SJSA1 (cell line): ENCODE results near the gene UBASH3B. TPM values are rescaled to one million over a fixed set of nuclear protein-coding genes. Genes with fewer than 3 reads are reported as not detected.

Experiments
- DNase-seq, 2 experiments: peaks; one replicate each; pipeline ENCODE4 v3.0.0-alpha.2; 2015 to 2020; ENCODE audit warnings: low spot score in 2 of 2, low read depth in 1 of 2
- H3K27ac ChIP-seq: fragments of 250-450 bp; sonication (Bioruptor Pico); 2 replicates; pipeline ENCODE4 v1.5.1; 2020; ENCODE audit warnings: mild to moderate bottlenecking, moderate library complexity
- H3K27me3 ChIP-seq: fragments of 250-450 bp; sonication (Bioruptor Pico); replicated peaks from 2 replicates; pipeline ENCODE4 v1.5.1; 2020; ENCODE audit warnings: mild to moderate bottlenecking, moderate library complexity
- H3K36me3 ChIP-seq: fragments of 250-450 bp; sonication (Bioruptor Pico); 2 replicates; pipeline ENCODE4 v1.5.1; 2020; ENCODE audit warnings: mild to moderate bottlenecking
- H3K4me1 ChIP-seq: fragments of 250-450 bp; sonication (Bioruptor Pico); replicated peaks from 2 replicates; pipeline ENCODE4 v1.6.1; 2021; ENCODE audit warnings: mild to moderate bottlenecking
- H3K4me3 ChIP-seq: fragments of 250-450 bp; sonication (Bioruptor Pico); 2 replicates; pipeline ENCODE4 v1.5.1; 2020; ENCODE audit warnings: mild to moderate bottlenecking
- H3K9me3 ChIP-seq: fragments of 250-450 bp; sonication (Bioruptor Pico); replicated peaks from 2 replicates; pipeline ENCODE4 v1.5.1; 2020; ENCODE audit warnings: mild to moderate bottlenecking
- total RNA-seq: library from RNA; depleted of rRNA; stranded (reverse); fragments of >200 nt; shearing (Covaris generic); gene quantifications from 2 replicates; pipeline ENCODE4 v1.2.3, GENCODE V29; 2014

The UBASH3B gene
- total RNA-seq, 1 experiment from 2014 or later = 4.0 TPM

- Histone ChIP-seq H3K36me3 (no peaks in the 10 kb centered on the region), H3K4me3 (no peak overlapping the region), H3K27ac (no peak overlapping the region), H3K27me3 (no peaks in the 10 kb centered on the region), H3K9me3 (no peaks in the 10 kb centered on the region), H3K4me1 (peaks cover 11% of the 10 kb centered on the region)
- no peak for DNase-seq
These were observed 89.6 kb downstream of the UBASH3B start for GRCh38 chr11:122745111-122745510.

GRCh38 chr11:122746050-122746478 lies 90.5 kb downstream of the UBASH3B start:
- Histone ChIP-seq H3K27me3 (no peaks in the 10 kb centered on the region), H3K4me3 (no peak overlapping the region), H3K36me3 (no peaks in the 10 kb centered on the region), H3K27ac (no peak overlapping the region), H3K4me1 (peaks cover 14% of the 10 kb centered on the region), H3K9me3 (no peaks in the 10 kb centered on the region)
- DNase-seq = no peak

GRCh38 chr11:122746611-122747244 lies 91.2 kb downstream of the UBASH3B start:
- no peaks in the 10 kb centered on the region for H3K27me3 ChIP-seq
- H3K4me1 ChIP-seq = peaks cover 19% of the 10 kb centered on the region
- H3K4me3 ChIP-seq = no peak overlapping the region
- H3K9me3 ChIP-seq = no peaks in the 10 kb centered on the region
- no peak overlapping the region for H3K27ac ChIP-seq
- H3K36me3 ChIP-seq = no peaks in the 10 kb centered on the region
- DNase-seq = no peak

GRCh38 chr11:122747351-122747781 lies 91.8 kb downstream of the UBASH3B start:
- Histone ChIP-seq H3K9me3 (no peaks in the 10 kb centered on the region), H3K27me3 (no peaks in the 10 kb centered on the region), H3K4me1 (peaks cover 19% of the 10 kb centered on the region), H3K36me3 (no peaks in the 10 kb centered on the region), H3K4me3 (no peak overlapping the region), H3K27ac (no peak overlapping the region)
- DNase-seq = no peak

- H3K27ac ChIP-seq = 0 out of 2 replicates have a peak overlapping the region, but pooled peaks have one; percentile 32
- peak; percentile 51 to 55 for DNase-seq
- H3K9me3 ChIP-seq = no peaks in the 10 kb centered on the region
- H3K4me1 ChIP-seq = peaks cover 19% of the 10 kb centered on the region
- no peaks in the 10 kb centered on the region for H3K36me3 ChIP-seq
- H3K27me3 ChIP-seq = no peaks in the 10 kb centered on the region
- no peak overlapping the region for H3K4me3 ChIP-seq
These were observed 93.6 kb downstream of the UBASH3B start for GRCh38 chr11:122749005-122749687.

- Histone ChIP-seq H3K9me3 (no peaks in the 10 kb centered on the region), H3K36me3 (no peaks in the 10 kb centered on the region), H3K27me3 (no peaks in the 10 kb centered on the region), H3K27ac (no peak overlapping the region), H3K4me3 (no peak overlapping the region), H3K4me1 (peaks cover 19% of the 10 kb centered on the region)
- no peak for DNase-seq
These were observed 94.5 kb downstream of the UBASH3B start for GRCh38 chr11:122750049-122750448.

GRCh38 chr11:122751292-122752070 lies 96.0 kb downstream of the UBASH3B start:
- no peak overlapping the region for H3K4me3 ChIP-seq
- no peaks in the 10 kb centered on the region for H3K9me3 ChIP-seq
- peaks cover 19% of the 10 kb centered on the region for H3K4me1 ChIP-seq
- DNase-seq = peak; percentile 26 to 47
- no peaks in the 10 kb centered on the region for H3K27me3 ChIP-seq
- no peak overlapping the region for H3K27ac ChIP-seq
- H3K36me3 ChIP-seq = no peaks in the 10 kb centered on the region

- peaks cover 12% of the 10 kb centered on the region for H3K4me1 ChIP-seq
- no peaks in the 10 kb centered on the region for H3K36me3 ChIP-seq
- no peak overlapping the region for H3K27ac ChIP-seq
- DNase-seq = no peak
- no peak overlapping the region for H3K4me3 ChIP-seq
- no peaks in the 10 kb centered on the region for H3K27me3 ChIP-seq
- H3K9me3 ChIP-seq = no peaks in the 10 kb centered on the region
These were observed 98.5 kb downstream of the UBASH3B start for GRCh38 chr11:122754028-122754427.

GRCh38 chr11:122754553-122755322 lies 99.2 kb downstream of the UBASH3B start:
- H3K27ac ChIP-seq = no peak overlapping the region
- DNase-seq = peak in 1 of 2 experiments; percentile 7
- no peak overlapping the region for H3K4me3 ChIP-seq
- no peaks in the 10 kb centered on the region for H3K36me3 ChIP-seq
- H3K4me1 ChIP-seq = peaks cover 8% of the 10 kb centered on the region; the same call in 1 of the 2 replicates
- no peaks in the 10 kb centered on the region for H3K27me3 ChIP-seq
- no peaks in the 10 kb centered on the region for H3K9me3 ChIP-seq

- Histone ChIP-seq H3K9me3 (no peaks in the 10 kb centered on the region), H3K4me1 (peaks cover 8% of the 10 kb centered on the region; the same call in 1 of the 2 replicates), H3K27me3 (no peaks in the 10 kb centered on the region), H3K4me3 (no peak overlapping the region), H3K27ac (no peak overlapping the region), H3K36me3 (no peaks in the 10 kb centered on the region)
- DNase-seq = no peak
These were observed 99.9 kb downstream of the UBASH3B start for GRCh38 chr11:122755409-122755808.

GRCh38 chr11:122755941-122756340 lies 100.4 kb downstream of the UBASH3B start:
- no peak for DNase-seq
- H3K4me3 ChIP-seq = no peak overlapping the region
- H3K27me3 ChIP-seq = no peaks in the 10 kb centered on the region
- H3K4me1 ChIP-seq = peaks cover 7% of the 10 kb centered on the region; the same call in 1 of the 2 replicates
- H3K36me3 ChIP-seq = no peaks in the 10 kb centered on the region
- H3K9me3 ChIP-seq = no peaks in the 10 kb centered on the region
- H3K27ac ChIP-seq = no peak overlapping the region

GRCh38 chr11:122756417-122756816 lies 100.9 kb downstream of the UBASH3B start:
- peaks cover 2% of the 10 kb centered on the region; the same call in 1 of the 2 replicates for H3K4me1 ChIP-seq
- H3K4me3 ChIP-seq = no peak overlapping the region
- H3K27me3 ChIP-seq = no peaks in the 10 kb centered on the region
- H3K27ac ChIP-seq = no peak overlapping the region
- H3K36me3 ChIP-seq = no peaks in the 10 kb centered on the region
- no peak for DNase-seq
- no peaks in the 10 kb centered on the region for H3K9me3 ChIP-seq

GRCh38 chr11:122757201-122757600 lies 101.7 kb downstream of the UBASH3B start:
- H3K4me1 ChIP-seq = no peaks in the 10 kb centered on the region
- no peaks in the 10 kb centered on the region for H3K27me3 ChIP-seq
- no peaks in the 10 kb centered on the region for H3K36me3 ChIP-seq
- H3K9me3 ChIP-seq = no peaks in the 10 kb centered on the region
- no peak for DNase-seq
- H3K27ac ChIP-seq = no peak overlapping the region
- H3K4me3 ChIP-seq = no peak overlapping the region
